K562 (cell line): ENCODE data around the gene CPTP. TPM values are rescaled to one million over a fixed set of nuclear protein-coding genes. Genes with fewer than 3 reads are reported as not detected.

Source experiments
- ARID1B ChIP-seq: fragments of 450-650 bp; IDR thresholded peaks from 2 replicates; pipeline ENCODE4 v1.6.1; 2016; ENCODE audit warnings: antibody characterized with exemption, mild to moderate bottlenecking, inconsistent platforms
- CGGBP1 ChIP-seq: fragments of 250-450 bp; sonication (Bioruptor Pico); IDR thresholded peaks from 2 replicates; pipeline ENCODE4 v1.9.0; 2021; ENCODE audit warnings: mild to moderate bottlenecking
- E2F8 ChIP-seq: fragments of 450-650 bp; IDR thresholded peaks from 2 replicates; pipeline ENCODE4 v1.7.1; 2018; ENCODE audit warnings: mild to moderate bottlenecking, low read depth; ENCODE audit not compliant: partially characterized antibody
- FOXA1 ChIP-seq: fragments of 450-650 bp; IDR thresholded peaks from 2 replicates; pipeline ENCODE4 v1.6.1; 2016; ENCODE audit warnings: mild to moderate bottlenecking, borderline replicate concordance
- HDAC6 ChIP-seq: IDR thresholded peaks from 2 replicates; pipeline ENCODE4 v1.6.1; 2012; ENCODE audit warnings: low read depth, mild to moderate bottlenecking, control low read depth, inconsistent platforms, low read length, moderate library complexity
- MITF ChIP-seq: IDR thresholded peaks from 2 replicates; pipeline ENCODE4 v1.6.1; 2014; ENCODE audit warnings: antibody characterized with exemption
- PML ChIP-seq: IDR thresholded peaks from 2 replicates; pipeline ENCODE4 v1.6.1; 2012; ENCODE audit warnings: low read length, inconsistent platforms
- ZBTB40 ChIP-seq, 2 experiments: fragments of 450-650 bp in 1 of 2; sonication (generic) in 1 of 2; formaldehyde crosslinking in 1 of 2; IDR thresholded peaks; 2 replicates each; pipeline versions ENCODE4 v1.7.1 to v1.9.0; 2016 to 2022; ENCODE audit warnings: inconsistent platforms in 1 of 2, mild to moderate bottlenecking in 1 of 2, missing genetic modification reagents in 1 of 2
- ZNF134 ChIP-seq: fragments of 250-450 bp; sonication (Bioruptor Pico); conservative IDR thresholded peaks from 2 replicates; pipeline ENCODE4 v1.4.0; 2020
- polyA plus RNA-seq, 8 experiments: library from polyadenylated mRNA; depleted of rRNA in 4 of 8; stranded (reverse) in 5 of 8; unstranded in 3 of 8; fragments of >200 nt; fragmentation: Nextera tagmentation in 2 of 8; fragmentation: Illumina TruSeq in 1 of 8; extraction: Ambion mirVana in 2 of 8; extraction: Trizol in 1 of 8; gene quantifications; 2 replicates each; pipeline versions ENCODE4 v1.2.1 to v1.2.3, GENCODE V29; 2011 to 2014; ENCODE audit warnings: inconsistent platforms in 1 of 8, missing spikeins in 1 of 8
- total RNA-seq, 7 experiments: library from RNA; depleted of rRNA in 6 of 7; stranded (reverse); fragments of >200 nt in 6 of 7; fragmentation: Illumina TruSeq in 2 of 7; extraction: Trizol in 2 of 7; gene quantifications; 2 replicates each; pipeline versions ENCODE4 v1.2.1 to v1.2.3, GENCODE V29; 2011 to 2021; ENCODE audit warnings: low replicate concordance in 1 of 7

CPTP gene
- total and polyA plus RNA-seq, 9 of the 15 experiments (the other 6 are each of a cell fraction or from before 2014, with no cell fraction given): 0.11 to 25.8 (median 3.5) TPM

DNA sequence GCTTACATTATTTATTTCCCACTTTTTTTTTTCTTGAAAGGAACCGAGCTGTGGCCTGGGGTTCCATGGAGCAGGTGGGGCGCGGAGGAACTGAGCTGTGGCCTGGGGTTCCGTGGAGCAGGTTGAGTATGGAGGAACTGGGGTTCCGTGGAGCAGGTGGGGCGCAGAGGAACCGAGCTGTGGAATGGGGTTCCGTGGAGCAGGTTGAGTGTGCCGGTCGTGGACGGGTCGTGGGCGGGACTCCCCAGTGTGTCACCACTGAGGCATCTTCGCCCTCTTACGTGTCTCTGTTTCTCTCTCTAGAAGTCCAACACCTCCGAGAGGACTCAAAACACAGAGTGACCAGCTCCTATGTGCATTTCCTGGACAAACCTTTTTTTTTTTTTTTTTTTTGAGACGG, 45.6 kb upstream of the CPTP start (continued):
- no peak for TF ChIP-seq ZBTB40 (IDR thresholded peaks at IDR 0.05)
- TF ChIP-seq ZBTB40 (CRISPR knock-in tag; IDR thresholded peaks at IDR 0.05): no peak
- no peak for TF ChIP-seq HDAC6
- TF ChIP-seq MITF: no peak
- TF ChIP-seq E2F8: no peak
- TF ChIP-seq PML: no peak
- TF ChIP-seq FOXA1: no peak
- TF ChIP-seq ARID1B: no peak
- TF ChIP-seq CGGBP1 (CRISPR knock-in tag): no peak
- no peak for TF ChIP-seq ZNF134 (CRISPR knock-in tag)
- TF ChIP-seq, all 486 proteins: peak for 0
